Measurements from ENCODE around the gene INMT. TPM values are rescaled to one million over a fixed set of nuclear protein-coding genes. Genes with fewer than 3 reads are reported as not detected.

Gene INMT
- total and polyA plus RNA-seq, 2 experiments from 2014 or later, result 0.79 to 1.1 TPM

DNA sequence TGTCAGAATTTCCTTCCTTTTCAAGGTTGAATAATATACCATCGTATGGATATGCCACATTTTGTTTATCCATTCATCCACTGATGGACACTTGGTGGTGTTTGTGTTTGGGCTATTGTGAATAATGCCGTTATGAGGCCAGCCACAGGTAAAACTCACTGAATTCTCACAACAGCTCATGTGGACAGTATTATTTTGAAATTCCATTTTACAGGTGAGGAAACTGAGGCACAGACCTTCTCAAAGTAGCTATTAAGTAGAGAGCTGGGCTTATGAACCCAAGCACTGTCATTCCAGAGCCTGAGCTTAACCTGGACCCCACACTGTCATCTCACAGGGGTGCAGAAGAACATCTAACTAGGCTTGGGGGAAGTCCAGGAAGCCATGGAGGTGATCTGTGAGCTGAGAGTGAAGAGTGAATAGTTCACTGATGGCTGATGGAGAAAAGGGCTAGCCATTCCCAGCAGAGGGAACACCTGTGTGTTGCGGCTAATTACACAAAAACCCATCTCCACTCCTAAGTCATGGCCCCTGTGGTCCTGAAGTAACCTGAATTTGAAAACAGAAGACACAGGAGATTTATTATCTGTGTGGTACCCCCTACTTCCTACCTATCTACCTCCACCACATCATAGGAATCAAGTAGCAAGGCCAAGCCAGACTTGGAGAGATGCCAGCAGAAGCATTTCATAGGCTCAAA is 8.7 kb downstream of the INMT start (continued):
- TF ChIP-seq POLR2AphosphoS5 (IDR thresholded peaks at IDR 0.05; ENCODE audit: low read depth) (no peak), EZH2phosphoT487 (IDR thresholded peaks at IDR 0.05; ENCODE audit: unreplicated experiment) (no peak), ZNF331 (CRISPR knock-in tag; IDR thresholded peaks at IDR 0.05; ENCODE audit: low read depth) (no peak), ZNF462 (CRISPR knock-in tag; IDR thresholded peaks at IDR 0.05) (no peak), EZH2 (IDR thresholded peaks at IDR 0.05; ENCODE audit: low read depth, unreplicated experiment) (no peak)

DNA sequence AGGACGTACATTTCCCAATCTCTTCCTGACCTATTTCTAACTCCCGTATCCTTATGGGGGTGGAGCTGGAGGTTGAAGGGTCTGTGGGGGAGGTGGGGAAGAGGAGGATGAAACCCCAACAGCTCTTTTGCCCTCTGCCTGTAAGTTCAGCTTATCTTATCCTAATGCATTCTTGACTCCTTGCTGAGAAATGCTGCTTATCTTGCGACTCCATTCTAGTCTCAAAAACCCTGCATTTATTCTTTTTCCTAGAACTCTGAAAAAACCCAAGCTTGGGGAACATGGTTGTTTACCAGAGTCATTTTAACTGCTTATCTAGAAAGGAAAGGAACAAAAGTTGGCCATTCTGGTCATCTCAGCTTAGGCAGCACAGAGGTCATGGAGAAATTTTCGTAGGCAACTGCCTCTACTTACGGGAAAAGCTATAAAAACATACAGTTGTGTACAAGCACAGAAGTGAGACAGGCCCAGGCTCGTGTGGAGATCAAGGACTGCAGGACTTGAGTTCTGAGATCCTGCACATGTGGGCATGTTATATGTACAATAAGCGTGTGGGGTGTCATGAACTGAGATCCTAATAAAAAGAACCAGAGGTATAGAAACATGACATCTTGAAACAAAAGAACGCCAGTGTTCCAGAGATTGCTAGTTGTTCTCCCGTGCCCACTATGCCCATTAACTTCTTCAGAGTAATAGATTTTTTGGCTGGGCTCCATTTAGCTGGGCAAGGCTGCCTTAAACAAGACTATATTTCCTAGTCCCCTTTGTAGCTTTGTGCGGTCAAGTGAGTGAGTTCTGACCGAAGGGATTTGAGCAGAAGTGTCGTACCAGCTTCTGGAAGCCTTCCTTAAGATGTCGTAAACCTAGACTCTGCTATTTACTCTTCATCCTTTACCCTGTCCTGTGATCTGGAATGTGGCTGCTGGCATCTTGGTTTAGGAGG is 9.6 kb downstream of the INMT start:
- ATAC-seq, result no peak
- Histone ChIP-seq H3K27ac (ENCODE audit: low read depth) (no peak overlapping the region), H4K20me1 (replicated peaks; ENCODE audit: insufficient read depth) (no peaks in the 10 kb centered on the region; the same call in 1 of the 2 replicates), H3K4me2 (no peak overlapping the region), H3K27me3 (ENCODE audit: insufficient read depth) (no peaks in the 10 kb centered on the region), H2AFZ (no peak overlapping the region), H3F3A (replicated peaks; ENCODE audit: low read depth) (no peaks in the 10 kb centered on the region), H3K79me2 (replicated peaks; ENCODE audit: insufficient read depth) (no peaks in the 10 kb centered on the region), H3K9me2 (ENCODE audit: insufficient read depth) (no peaks in the 10 kb centered on the region), H3K36me3 (ENCODE audit: insufficient read depth) (no peaks in the 10 kb centered on the region), H3K4me1 (ENCODE audit: insufficient read depth) (no peaks in the 10 kb centered on the region), H3K4me3 (no peak overlapping the region)
- Mint-ChIP-seq H3K4me3 (no peak overlapping the region), H3K27ac (no peak overlapping the region), H3K4me1 (no peaks in the 10 kb centered on the region), H3K9me3 (no peaks in the 10 kb centered on the region), H3K27me3 (ENCODE audit: insufficient read depth, low read depth, poor library complexity) (peaks cover 3% of the 10 kb centered on the region), H3K36me3 (ENCODE audit: low read depth) (no peaks in the 10 kb centered on the region)
- DNase-seq (ENCODE audit: low spot score), result no peak
- TF ChIP-seq STAT1 (IDR thresholded peaks at IDR 0.05; ENCODE audit: unreplicated experiment), result no peak
- no peak for TF ChIP-seq EZH2 (IDR thresholded peaks at IDR 0.05; ENCODE audit: low read depth, unreplicated experiment)
- no peak for TF ChIP-seq CREB1 (CRISPR knock-in tag; IDR thresholded peaks at IDR 0.05; ENCODE audit: low read depth)
- no peak for TF ChIP-seq ZNF331 (CRISPR knock-in tag; IDR thresholded peaks at IDR 0.05; ENCODE audit: low read depth)
- no peak for TF ChIP-seq POLR2AphosphoS5 (IDR thresholded peaks at IDR 0.05; ENCODE audit: low read depth)
- TF ChIP-seq, protein P1, sequence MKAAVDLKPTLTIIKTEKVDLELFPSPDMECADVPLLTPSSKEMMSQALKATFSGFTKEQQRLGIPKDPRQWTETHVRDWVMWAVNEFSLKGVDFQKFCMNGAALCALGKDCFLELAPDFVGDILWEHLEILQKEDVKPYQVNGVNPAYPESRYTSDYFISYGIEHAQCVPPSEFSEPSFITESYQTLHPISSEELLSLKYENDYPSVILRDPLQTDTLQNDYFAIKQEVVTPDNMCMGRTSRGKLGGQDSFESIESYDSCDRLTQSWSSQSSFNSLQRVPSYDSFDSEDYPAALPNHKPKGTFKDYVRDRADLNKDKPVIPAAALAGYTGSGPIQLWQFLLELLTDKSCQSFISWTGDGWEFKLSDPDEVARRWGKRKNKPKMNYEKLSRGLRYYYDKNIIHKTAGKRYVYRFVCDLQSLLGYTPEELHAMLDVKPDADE (IDR thresholded peaks at IDR 0.05), result no peak
- TF ChIP-seq REST (IDR thresholded peaks at IDR 0.05; ENCODE audit: unreplicated experiment), result no peak

All from GM23338 (cell line).